D721Med (cell line): Measurements from ENCODE around the gene AUTS2.
A peak's percentile ranks its signal among the peaks of the same experiment; 100 is the strongest.

Experiments
- DNase-seq: peaks from one replicate; pipeline ENCODE4 v3.0.0; 2011; ENCODE audit warnings: low spot score; ENCODE audit not compliant: insufficient read length
- FAIRE-seq: peaks from 2 replicates; lab custom pipeline; 2011; peaks lifted over from hg19 to GRCh38; lab: Jason Lieb, UNC
- TF ChIP-seq, protein P1 (sequence below): IDR thresholded peaks from 2 replicates; pipeline ENCODE4 v1.5.1; 2012; ENCODE audit warnings: mild to moderate bottlenecking, control low read depth; ENCODE audit not compliant: insufficient read depth; ENCODE audit errors: missing control alignments

The AUTS2 gene

DNA sequence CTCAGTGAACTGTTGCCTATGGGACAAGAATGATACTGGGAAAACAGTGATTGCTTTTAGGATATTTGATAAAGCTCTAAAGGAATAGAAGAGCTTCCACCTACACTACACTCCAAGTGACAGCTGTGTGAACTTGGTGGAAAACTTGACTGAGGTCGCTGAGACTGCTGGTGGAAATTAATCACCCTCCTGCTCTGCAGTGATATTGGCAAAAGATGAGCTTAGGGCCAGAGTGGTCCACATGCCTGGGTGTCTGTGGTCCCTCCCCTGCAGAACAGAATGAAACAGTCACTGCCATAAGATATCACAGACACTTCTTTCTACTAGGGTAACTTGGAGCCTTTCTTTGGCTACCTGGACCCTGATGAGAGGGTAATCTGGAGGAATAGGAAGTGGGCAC, 1151.6 kb downstream of the AUTS2 start:
- FAIRE-seq (no peak), DNase-seq (no peak)
- TF ChIP-seq, protein P1, sequence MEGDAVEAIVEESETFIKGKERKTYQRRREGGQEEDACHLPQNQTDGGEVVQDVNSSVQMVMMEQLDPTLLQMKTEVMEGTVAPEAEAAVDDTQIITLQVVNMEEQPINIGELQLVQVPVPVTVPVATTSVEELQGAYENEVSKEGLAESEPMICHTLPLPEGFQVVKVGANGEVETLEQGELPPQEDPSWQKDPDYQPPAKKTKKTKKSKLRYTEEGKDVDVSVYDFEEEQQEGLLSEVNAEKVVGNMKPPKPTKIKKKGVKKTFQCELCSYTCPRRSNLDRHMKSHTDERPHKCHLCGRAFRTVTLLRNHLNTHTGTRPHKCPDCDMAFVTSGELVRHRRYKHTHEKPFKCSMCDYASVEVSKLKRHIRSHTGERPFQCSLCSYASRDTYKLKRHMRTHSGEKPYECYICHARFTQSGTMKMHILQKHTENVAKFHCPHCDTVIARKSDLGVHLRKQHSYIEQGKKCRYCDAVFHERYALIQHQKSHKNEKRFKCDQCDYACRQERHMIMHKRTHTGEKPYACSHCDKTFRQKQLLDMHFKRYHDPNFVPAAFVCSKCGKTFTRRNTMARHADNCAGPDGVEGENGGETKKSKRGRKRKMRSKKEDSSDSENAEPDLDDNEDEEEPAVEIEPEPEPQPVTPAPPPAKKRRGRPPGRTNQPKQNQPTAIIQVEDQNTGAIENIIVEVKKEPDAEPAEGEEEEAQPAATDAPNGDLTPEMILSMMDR = no peak

DNA sequence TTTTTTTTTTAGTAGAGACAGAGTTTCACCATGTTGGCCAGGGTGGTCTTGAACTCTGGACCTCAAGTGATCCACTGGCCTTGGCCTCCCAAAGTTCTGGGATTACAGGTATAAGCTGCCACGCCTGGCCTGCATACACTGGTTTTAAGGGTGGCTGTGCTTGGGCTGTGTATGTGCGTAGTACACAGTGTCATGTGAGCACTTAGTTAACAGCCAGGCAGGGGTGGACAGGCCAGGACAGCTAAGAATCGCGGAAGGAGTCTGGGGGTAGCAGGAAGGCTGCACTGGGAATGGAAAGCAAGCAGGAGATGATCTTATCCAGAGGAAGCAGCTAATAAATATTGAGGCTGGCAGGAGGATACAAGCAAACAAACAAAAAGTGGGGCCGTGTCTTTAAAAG, 1153.6 kb downstream of the AUTS2 start:
- DNase-seq (no peak), FAIRE-seq (no peak)
- TF ChIP-seq, protein P1 = no peak

DNA sequence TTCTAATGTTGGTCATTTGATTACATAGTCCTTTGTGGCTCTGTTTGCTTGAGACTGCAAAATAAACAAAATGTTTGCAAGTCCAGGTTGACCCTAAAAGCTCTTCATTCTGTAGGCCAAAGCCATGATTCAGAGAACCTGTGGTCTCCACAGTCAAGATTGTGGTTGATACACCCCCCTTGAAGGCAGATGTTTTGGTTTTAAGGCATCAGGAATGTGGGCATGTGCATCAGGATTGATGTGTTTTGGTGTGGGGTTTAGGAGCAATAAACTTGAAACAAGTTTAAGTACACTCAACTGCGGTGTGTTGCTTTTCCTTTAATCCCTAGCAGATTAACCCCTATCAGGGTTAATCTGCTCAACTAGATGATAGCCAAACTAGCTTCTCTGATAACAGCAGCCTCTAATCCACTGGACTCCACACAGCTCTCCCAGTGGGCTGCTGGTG, 1154.5 kb downstream of the AUTS2 start:
- TF ChIP-seq, protein P1 = no peak
- peak; percentile 98 for FAIRE-seq
- DNase-seq = no peak

GRCh38 chr7:70756789-70757188, 1158.5 kb downstream of the AUTS2 start:
- FAIRE-seq (no peak), DNase-seq (no peak)
- TF ChIP-seq, protein P1 = no peak

- DNase-seq (no peak), FAIRE-seq (no peak)
- TF ChIP-seq, protein P1 = no peak
Measured at GRCh38 chr7:70758646-70759045, 1160.4 kb downstream of the AUTS2 start.

GRCh38 chr7:70759674-70760073, 1161.4 kb downstream of the AUTS2 start:
- FAIRE-seq (no peak), DNase-seq (no peak)
- TF ChIP-seq, protein P1 = no peak

DNA sequence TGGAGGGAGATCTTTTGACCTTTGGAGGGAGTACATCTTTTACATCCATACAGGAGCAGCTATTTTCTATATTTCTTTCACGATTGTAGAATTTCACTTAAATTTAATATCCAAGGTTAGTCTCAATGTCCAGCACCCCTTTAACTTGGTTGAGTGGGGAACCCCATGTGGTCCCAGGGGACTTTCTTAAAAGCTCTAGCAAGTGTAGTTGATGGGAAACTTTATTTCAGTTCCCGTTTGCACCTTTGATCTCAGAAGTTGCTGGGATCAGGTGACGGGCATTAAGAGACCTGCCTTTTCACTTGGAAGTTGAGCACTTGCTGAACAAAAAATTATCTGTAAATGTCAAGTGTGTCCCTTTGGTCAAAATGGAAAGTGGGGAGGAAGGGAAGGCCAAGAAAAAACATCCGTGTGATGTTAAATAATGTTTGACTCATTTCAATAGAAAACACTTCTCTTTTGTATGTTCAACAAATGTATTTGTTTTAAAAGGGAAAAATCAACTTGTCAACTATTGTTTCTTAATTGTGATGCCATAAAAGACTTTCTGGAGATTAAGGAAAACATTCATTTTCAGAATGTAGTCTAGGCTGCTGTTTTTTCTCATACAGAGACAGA, 1163.5 kb downstream of the AUTS2 start:
- no peak for DNase-seq
- FAIRE-seq = no peak
- TF ChIP-seq, protein P1 = no peak
